Frontal cortex (tissue), 4 donors: ENCODE results near the gene NR2C2. TPM values are rescaled to one million over a fixed set of nuclear protein-coding genes. Genes with fewer than 3 reads are reported as not detected.
A peak's percentile ranks its signal among the peaks of the same experiment; 100 is the strongest.

ENCODE experiments used
- DNase-seq, 2 donors: peaks; one replicate each; pipeline ENCODE4 v3.0.0; 2012; ENCODE audit warnings: low spot score in 2 of 2
- FAIRE-seq: peaks from 2 replicates; lab custom pipeline; 2012; peaks lifted over from hg19 to GRCh38; lab: Jason Lieb, UNC
- total RNA-seq: library from RNA; depleted of rRNA; stranded (reverse); fragments of >200 nt; gene quantifications from one replicate; pipeline ENCODE4 v1.2.3, GENCODE V29; 2014
- donor health status: control.
- donor health status: control.
- donor health status: control.

Gene NR2C2
- total RNA-seq, 1 donor from 2014 or later, result 59.5 TPM

DNA sequence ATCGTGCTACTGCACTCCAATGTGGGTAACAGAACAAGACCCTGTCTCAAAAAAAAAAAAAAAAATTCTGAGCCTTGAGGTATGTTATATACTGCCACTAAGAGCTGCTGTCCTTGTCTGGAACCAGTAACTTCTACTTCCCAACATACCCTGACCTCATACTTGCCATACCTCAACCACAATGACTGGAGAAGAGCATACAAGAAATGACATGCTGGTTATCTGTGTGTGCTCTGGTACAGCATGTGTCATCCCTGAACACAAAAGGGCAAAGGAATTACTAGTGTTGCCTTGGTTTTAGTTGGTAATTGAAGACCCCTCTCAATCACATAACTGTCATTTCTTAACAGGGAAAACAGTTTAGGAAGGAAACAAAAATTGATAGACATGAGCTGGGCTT, 63.3 kb downstream of the NR2C2 start:
- DNase-seq (no peak), FAIRE-seq (no peak)

- DNase-seq (no peak), FAIRE-seq (no peak)
These were observed 63.8 kb downstream of the NR2C2 start for GRCh38 chr3:15011174-15011573.

DNA sequence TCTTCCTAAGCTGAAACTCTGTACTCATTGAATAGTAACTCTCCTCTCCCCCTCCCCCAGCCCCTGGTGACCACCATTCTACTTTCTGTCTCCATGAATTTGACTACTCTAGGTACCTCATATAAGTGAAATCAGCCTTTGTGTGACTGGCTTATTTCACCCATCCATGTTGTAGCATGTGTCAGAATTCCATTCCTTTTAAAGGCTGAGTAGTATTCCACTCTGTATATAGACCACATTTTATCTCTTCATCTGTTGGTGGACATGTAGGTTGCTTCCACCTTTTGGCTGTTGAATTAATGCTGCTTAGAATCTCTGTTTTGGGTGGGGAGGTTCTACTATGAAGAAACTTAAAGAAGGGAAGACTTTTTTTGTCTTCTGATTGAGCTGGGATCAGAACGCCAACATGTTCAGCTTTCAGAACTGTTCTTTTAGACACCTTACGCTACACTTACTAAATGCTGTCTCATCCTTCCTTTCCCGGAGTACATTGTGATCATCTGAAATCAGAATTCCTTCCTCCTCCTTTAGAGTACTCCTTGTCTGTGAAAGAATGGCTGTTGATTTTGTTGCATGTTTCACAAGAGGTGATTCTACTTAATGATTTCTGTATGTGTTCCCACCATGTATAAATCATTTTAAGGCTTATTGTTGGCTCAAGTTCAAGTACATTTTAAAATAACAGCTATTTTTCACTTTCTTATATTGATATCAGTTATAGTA, 67.4 kb downstream of the NR2C2 start:
- FAIRE-seq, result no peak
- no peak for DNase-seq

DNA sequence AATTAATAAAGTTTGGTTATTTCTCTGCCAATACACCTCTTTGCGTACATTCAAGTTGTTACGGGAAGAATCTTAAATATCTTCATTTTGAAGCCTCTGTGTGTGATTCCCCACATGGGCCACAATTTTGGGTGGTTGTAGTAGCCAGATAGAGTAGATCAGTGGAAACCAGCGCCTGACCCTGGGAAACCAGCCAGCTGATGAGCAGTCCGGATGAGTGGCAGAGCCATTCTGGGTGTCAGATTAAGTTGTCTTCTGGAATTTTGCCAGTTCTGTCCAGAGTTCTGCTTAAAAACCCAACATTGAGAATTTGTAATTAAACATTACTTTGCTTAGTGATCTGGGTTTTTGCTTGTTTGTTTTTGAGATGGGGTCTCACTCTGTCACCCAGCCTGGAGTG, 68.1 kb downstream of the NR2C2 start:
- DNase-seq (no peak), FAIRE-seq (no peak)

- FAIRE-seq (no peak), DNase-seq (no peak)
These were observed 69.8 kb downstream of the NR2C2 start for GRCh38 chr3:15017191-15017590.

DNA sequence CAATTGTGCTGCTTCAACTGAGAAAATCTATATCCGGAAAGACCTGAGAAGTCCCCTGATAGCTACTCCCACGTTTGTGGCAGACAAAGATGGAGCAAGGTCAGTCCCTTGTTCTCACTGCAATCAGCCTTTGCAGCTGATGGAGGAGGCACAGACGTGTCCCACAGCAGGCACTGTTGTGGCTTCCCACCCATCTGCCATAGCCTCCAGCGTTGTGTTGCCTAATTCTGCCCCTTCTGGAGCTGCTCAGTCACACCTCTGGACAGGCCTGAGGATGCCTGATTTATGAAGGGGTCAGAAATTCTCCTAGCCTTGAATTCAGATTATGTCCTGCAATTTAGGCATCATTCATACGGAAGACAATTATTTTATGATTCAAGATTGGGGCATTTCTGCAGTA, 75.9 kb downstream of the NR2C2 start:
- DNase-seq, result no peak
- FAIRE-seq, result no peak

DNA sequence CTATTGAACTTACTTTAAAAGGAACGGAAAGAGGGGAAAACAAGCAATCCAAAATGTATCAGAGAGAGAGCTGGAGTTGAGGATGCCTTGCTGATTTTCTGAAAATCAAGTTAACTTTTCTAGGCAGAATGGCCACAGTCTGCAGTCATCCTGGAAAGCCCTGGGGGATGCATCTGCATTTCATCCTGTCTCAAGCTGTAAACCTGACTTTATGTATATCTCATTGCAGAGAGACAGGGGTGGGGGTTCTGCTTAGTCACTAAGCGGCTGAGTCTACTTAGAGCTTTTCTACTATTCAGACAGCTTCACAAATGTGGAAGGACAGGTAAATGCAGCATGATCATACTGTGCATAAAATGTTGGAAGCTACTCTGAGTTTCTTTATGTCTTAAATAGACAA, 76.3 kb downstream of the NR2C2 start:
- FAIRE-seq, result no peak

GRCh38 chr3:15029625-15030024, 82.2 kb downstream of the NR2C2 start:
- FAIRE-seq, result no peak
- no peak for DNase-seq

More for the DNA sequence above, 76.3 kb downstream of the NR2C2 start:
- no peak for DNase-seq

- FAIRE-seq (no peak), DNase-seq (no peak)
These were observed 85.3 kb downstream of the NR2C2 start for GRCh38 chr3:15032650-15033049.

GRCh38 chr3:15033103-15033502, 85.7 kb downstream of the NR2C2 start:
- DNase-seq, result no peak
- FAIRE-seq, result no peak

- FAIRE-seq (no peak), DNase-seq (no peak)
These were observed 90.9 kb downstream of the NR2C2 start for GRCh38 chr3:15038306-15038705.

DNA sequence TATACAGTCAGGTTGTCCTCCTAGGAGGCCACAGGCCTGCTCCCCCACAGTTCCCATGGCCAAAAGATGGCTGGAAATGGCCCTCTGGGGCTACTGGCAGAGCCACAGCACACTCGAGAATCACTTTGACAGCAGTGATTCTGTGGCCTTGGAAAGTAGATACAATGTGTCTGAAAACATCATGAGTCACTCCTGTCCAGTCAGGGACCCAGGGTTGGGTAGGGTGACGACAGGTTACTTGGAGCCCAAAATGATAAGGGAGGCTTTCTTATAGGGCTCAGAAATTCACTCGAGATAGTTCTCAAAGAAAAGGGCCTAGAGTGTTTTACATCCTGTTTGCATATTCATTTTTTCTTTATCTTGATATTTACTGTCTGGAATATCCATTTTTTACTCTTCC, 93.5 kb downstream of the NR2C2 start:
- FAIRE-seq, result no peak
- DNase-seq, result no peak

GRCh38 chr3:15041950-15042349, 94.6 kb downstream of the NR2C2 start:
- no peak for DNase-seq
- FAIRE-seq, result no peak

DNA sequence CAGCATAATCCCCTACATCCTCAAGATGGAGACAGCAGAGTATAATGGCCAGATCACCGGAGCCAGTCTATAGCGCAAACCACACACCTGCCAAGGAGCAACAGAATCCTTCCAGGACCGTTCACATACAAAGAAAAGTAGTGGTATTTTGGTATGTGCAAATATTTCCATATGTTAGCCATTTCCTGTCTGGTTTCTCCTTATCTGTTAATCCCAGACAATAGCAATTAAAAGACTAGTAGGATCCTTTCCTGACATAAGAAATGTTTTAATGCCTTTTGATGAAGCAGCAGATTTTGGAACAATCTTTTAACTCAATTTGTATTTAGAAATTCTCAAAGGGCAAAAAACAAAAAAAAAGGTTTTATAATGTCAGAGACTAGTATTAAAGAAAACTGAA, 95.6 kb downstream of the NR2C2 start:
- no peak for FAIRE-seq
- DNase-seq, result no peak

DNA sequence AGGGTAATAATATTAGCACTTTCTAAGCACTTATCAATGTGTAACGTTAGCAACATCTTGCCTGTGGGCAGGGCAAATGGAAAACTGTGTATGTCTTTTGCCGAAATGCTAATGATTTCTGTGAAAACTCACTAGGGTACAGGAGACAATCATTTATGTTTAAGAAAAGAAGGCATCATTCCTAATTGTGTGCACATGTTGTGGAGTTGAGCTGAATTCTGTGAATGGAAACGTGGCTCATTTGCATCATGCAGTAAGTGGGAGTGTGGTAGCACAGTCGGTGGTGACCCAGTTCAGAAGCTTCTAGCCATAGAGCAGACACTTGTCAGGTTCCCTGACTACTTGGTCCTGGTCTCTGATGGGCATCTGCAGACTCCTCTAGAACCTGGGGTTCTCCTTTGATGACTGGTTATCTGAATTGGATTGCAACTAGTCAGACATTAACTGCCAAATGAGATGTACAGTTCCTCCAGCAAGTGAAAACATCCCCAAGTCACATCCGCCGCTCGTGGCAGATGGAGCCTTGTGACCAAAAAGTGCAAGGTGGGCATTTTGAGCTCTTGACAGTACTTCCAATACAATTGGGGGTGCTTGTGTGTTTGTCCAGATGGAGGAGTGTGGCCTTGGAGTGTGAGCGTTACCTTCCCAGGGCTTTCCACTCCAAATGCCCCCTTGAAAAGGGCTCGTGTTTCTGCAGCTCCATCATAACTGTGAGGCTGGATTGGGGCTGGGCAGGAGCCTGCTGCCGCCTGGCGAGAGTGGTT, 96.2 kb downstream of the NR2C2 start:
- no peak for FAIRE-seq
- DNase-seq, result peak in 1 of 2 donors; percentile 34

DNA sequence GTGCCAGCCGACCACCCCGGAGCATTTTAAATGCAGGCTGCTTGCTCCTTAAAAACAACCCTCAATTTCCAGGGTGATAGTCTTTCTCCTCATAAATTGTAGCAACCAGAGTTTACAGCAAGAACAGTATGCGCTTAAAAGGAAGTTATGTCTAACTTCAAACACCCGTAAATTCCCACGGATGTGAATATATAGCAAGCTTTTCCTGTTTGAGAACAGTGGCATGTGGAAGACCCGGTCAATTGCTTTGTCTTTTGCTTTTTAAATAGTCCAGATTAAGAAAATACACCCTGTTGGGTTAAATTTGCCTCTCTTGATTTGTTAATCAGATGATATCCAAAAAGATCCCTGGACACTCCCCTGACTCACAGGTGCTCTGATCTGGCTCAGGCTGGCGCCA, 96.9 kb downstream of the NR2C2 start:
- FAIRE-seq (no peak), DNase-seq (no peak)

- FAIRE-seq, result no peak
- no peak for DNase-seq
These were observed 98.3 kb downstream of the NR2C2 start for GRCh38 chr3:15045667-15046066.

GRCh38 chr3:15049584-15049983, 102.2 kb downstream of the NR2C2 start:
- DNase-seq, result no peak
- FAIRE-seq, result no peak

DNA sequence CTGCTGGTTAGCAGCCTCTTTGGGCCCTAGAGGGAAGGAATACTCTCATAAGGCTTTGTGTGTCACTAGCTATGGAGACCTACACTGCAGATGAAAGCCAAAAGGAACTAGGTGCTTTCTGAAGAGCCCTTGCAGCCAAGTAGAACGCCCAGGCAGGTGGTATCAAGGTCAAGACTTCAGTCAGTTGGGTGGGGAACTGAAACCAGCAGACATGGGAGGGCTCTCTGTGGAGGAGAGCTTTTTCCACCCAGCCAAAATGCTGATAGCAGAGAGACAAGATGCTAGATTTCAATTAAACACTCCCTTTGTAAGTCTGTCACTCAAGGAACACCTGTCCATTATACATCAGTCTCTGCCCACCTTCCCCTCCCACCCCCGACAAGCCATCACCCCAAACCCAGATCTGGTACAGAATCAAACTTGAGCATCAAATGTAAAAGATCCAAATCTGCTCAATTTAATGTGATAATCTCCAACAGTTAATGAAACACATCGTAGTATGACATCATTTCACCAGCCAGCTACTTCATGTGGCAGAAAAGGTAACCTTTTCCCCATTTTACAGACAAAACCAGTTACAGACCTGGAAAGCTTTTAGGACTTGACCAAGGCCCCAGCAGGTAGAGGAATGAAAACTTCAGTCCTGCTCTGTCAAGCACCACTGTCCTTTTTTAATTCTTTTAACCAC, 103.2 kb downstream of the NR2C2 start:
- no peak for DNase-seq
- no peak for FAIRE-seq

DNA sequence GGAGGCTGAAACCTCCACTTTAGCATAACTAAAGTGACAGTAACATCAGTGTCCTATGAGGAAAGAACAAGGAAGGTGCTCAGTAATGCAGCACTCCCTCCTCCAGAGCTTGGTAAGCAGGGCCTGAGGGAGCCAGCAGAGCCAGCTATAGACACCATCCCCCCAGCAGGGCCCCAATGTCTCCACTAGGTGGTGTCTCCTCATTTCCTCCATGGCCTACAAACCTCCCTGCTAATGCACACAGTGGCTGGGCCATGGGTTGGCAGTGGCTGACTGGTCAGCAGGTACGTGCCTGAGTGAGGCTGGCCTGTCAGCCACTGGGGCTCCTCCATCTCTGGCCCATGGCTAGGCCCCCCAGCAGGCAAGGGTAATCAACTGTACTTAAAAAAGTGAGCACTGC, 104.1 kb downstream of the NR2C2 start:
- no peak for FAIRE-seq
- DNase-seq, result peak in 1 of 2 donors; percentile 29
